ENCODE measurements around the gene PARD3. TPM values are rescaled to one million over a fixed set of nuclear protein-coding genes. Genes with fewer than 3 reads are reported as not detected.

PARD3 gene
- polyA plus RNA-seq, 3 donors: 0.51 TPM; not detected in 2

GRCh38 chr10:34207343-34207742 lies 607.8 kb downstream of the PARD3 start:
- Histone ChIP-seq H3K27me3 (ENCODE audit: control insufficient read depth in 2 of 2, insufficient read depth in 2 of 2, low read length in 2 of 2) (no peaks in the 10 kb centered on the region), H2AFZ (ENCODE audit: insufficient read depth, low read depth, low read length, poor library complexity, severe bottlenecking) (no peak overlapping the region), H3K27ac (ENCODE audit: low read depth in 1 of 2, low read length in 2 of 2) (no peak overlapping the region), H3K4me1 (ENCODE audit: control insufficient read depth in 1 of 2, insufficient read depth in 2 of 2, low read length in 2 of 2) (peaks cover 9 to 12% of the 10 kb centered on the region in 2 donors), H3K4me2 (replicated peaks; ENCODE audit: extremely low read depth, low read length, poor library complexity, severe bottlenecking) (no peak overlapping the region), H3K36me3 (replicated peaks in 1 of 2; ENCODE audit: control insufficient read depth in 1 of 2, insufficient read depth in 2 of 2, low read length in 2 of 2) (no peaks in the 10 kb centered on the region), H3K9ac (ENCODE audit: insufficient read depth, low read length, poor library complexity, severe bottlenecking) (no peak overlapping the region), H3K4me3 (replicated peaks in 1 of 3; ENCODE audit: low read depth in 2 of 3, low read length in 3 of 3) (no peak overlapping the region), H3K79me2 (ENCODE audit: insufficient read depth, low read length) (no peaks in the 10 kb centered on the region), H3K9me3 (replicated peaks in 1 of 2; ENCODE audit: control insufficient read depth in 1 of 2, insufficient read depth in 1 of 2, low read length in 2 of 2) (no peaks in the 10 kb centered on the region), H4K20me1 (ENCODE audit: insufficient read depth, low read length) (no peaks in the 10 kb centered on the region)
- peaks cover 0 to 2% (median 0%) of the 10 kb centered on the region in 7 donors for H3K9me3 Mint-ChIP-seq
- H3K36me3 Mint-ChIP-seq: no peaks in the 10 kb centered on the region
- DNase-seq: no peak
- no peak overlapping the region for H3K27ac Mint-ChIP-seq
- peaks cover 16% of the 10 kb centered on the region for H3K4me1 Mint-ChIP-seq
- H3K27me3 Mint-ChIP-seq (ENCODE audit: low read depth in 3 of 3): peaks cover 0 to 6% (median 5%) of the 10 kb centered on the region in 3 donors
- H3K4me3 Mint-ChIP-seq: no peak overlapping the region
- 90% methylated on average over 2 of the region's 3 CpGs for WGBS (ENCODE audit: insufficient coverage)
- intact Hi-C loops (cut with micrococcal nuclease): no loop called here
- no peak for TF ChIP-seq CTCF (IDR thresholded peaks at IDR 0.05)

GRCh38 chr10:34206935-34207268 lies 608.2 kb downstream of the PARD3 start:
- no peak for TF ChIP-seq CTCF (IDR thresholded peaks at IDR 0.05)
- Histone ChIP-seq H3K9ac (ENCODE audit: insufficient read depth, low read length, poor library complexity, severe bottlenecking) (no peak overlapping the region), H2AFZ (ENCODE audit: insufficient read depth, low read depth, low read length, poor library complexity, severe bottlenecking) (no peak overlapping the region), H3K27me3 (ENCODE audit: control insufficient read depth in 2 of 2, insufficient read depth in 2 of 2, low read length in 2 of 2) (no peaks in the 10 kb centered on the region), H3K4me1 (ENCODE audit: control insufficient read depth in 1 of 2, insufficient read depth in 2 of 2, low read length in 2 of 2) (peaks cover 9 to 12% of the 10 kb centered on the region in 2 donors), H3K9me3 (replicated peaks in 1 of 2; ENCODE audit: control insufficient read depth in 1 of 2, insufficient read depth in 1 of 2, low read length in 2 of 2) (no peaks in the 10 kb centered on the region), H3K4me3 (replicated peaks in 1 of 3; ENCODE audit: low read depth in 2 of 3, low read length in 3 of 3) (no peak overlapping the region), H3K79me2 (ENCODE audit: insufficient read depth, low read length) (no peaks in the 10 kb centered on the region), H3K36me3 (replicated peaks in 1 of 2; ENCODE audit: control insufficient read depth in 1 of 2, insufficient read depth in 2 of 2, low read length in 2 of 2) (no peaks in the 10 kb centered on the region), H3K4me2 (replicated peaks; ENCODE audit: extremely low read depth, low read length, poor library complexity, severe bottlenecking) (no peak overlapping the region), H3K27ac (ENCODE audit: low read depth in 1 of 2, low read length in 2 of 2) (no peak overlapping the region), H4K20me1 (ENCODE audit: insufficient read depth, low read length) (no peaks in the 10 kb centered on the region)
- DNase-seq: no peak
- intact Hi-C loops (cut with micrococcal nuclease): no loop called here
- H3K27ac Mint-ChIP-seq: no peak overlapping the region
- H3K4me3 Mint-ChIP-seq: no peak overlapping the region
- no peaks in the 10 kb centered on the region for H3K36me3 Mint-ChIP-seq
- H3K9me3 Mint-ChIP-seq: peaks cover 0 to 2% (median 0%) of the 10 kb centered on the region in 7 donors
- H3K27me3 Mint-ChIP-seq (ENCODE audit: low read depth in 3 of 3): peaks cover 0 to 6% (median 5%) of the 10 kb centered on the region in 3 donors
- no CpG with 5 or more reads among the region's 1 CpG for WGBS (ENCODE audit: insufficient coverage)
- H3K4me1 Mint-ChIP-seq: peaks cover 16% of the 10 kb centered on the region

All from CD14-positive monocyte (primary cell).